GM15510 (cell line): Measurements from ENCODE around the gene RELL2.
A peak's percentile ranks its signal among the peaks of the same experiment; 100 is the strongest.

ENCODE experiments used
- POLR2A ChIP-seq: IDR thresholded peaks from 3 replicates; pipeline ENCODE4 v1.6.1; 2011; ENCODE audit warnings: borderline replicate concordance; ENCODE audit not compliant: insufficient read length; ENCODE audit errors: extremely low read depth

RELL2 gene

GRCh38 chr5:141639357-141640050 lies 2.7 kb downstream of the RELL2 start:
- TF ChIP-seq POLR2A = no peak

DNA sequence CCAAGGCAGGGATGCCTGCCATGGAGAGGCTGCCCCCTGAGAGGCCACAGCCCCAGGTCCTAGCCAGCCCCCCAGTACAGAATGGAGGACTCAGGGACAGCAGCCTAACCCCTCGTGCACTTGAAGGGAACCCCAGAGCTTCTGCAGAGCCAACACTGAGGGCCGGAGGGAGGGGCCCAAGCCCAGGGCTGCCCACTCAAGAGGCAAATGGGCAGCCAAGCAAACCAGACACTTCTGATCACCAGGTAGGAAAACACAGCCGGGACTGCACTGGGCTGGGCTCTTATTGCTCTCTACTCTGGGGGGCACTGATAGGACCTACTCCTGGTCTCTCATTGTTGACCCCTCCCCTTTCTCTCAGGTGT lies 3.2 kb downstream of the RELL2 start:
- no peak for TF ChIP-seq POLR2A

DNA sequence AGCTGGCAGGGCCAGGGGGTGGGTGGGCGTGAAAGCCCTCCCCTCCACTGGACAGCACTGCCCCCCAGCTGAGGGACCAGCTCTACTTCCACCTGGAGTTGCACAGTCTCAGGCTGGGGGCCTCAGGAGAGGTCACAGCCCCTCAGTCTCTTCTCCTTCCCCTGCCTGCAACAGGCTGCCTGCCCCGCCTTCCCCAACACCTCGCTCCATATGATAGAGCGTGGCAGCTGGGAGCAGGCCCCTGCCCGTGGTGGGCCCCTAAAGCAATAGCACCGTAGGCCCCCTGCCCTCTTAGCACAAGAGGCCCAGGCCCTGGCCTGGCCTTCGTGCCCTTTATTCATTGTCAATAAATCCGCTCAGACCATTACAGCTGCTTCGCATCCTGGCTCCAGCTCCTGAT lies 3.9 kb downstream of the RELL2 start:
- TF ChIP-seq POLR2A = no peak

DNA sequence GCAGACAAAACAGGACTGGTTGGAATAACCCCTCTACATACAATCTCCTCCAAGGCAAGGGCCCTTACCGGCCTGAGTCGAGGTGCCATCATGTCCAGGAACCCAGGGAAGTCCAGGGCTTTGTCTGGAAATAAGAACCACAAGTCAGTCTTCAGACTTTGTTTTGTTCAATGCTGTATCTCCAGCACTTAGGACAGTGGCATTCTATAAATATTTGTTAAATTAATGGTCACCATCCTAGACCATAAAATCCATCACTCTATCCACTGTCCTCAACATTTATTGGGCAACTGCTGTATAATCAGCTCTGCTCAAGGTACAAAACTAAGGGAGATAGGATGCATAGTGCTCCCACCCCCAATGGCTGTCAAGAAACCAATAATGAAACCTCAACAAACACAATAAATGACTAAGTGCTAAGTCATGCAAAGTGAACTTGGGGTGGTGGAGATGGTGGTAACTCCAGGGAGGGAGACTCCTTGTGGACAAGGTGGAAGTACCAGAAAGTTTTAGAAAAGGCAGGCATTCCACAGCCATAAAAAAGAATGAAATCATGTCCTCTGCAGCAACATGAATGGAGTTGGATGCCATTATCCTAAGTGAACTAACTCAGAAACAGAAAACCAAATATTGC lies 5.0 kb downstream of the RELL2 start:
- no peak for TF ChIP-seq POLR2A

DNA sequence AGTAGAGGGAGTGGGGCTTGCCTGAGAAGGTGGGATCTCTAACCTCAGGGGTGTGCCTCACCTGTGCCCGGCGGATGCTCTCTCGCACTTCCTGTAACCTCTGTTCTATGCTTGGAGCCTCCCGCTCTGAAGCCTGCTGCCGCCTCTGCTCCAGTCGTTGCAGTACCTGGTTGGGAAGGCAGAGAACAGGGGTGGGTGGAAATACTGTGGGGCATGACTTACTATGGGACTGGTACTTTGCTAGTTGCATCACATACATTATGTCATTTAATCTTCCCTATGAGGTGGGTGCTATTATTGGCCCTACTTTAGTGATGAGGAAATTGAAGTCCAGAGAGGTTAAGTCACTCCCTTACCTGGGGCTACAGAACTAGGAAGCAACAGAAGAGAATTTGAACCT lies 9.2 kb downstream of the RELL2 start:
- no peak for TF ChIP-seq POLR2A

- TF ChIP-seq POLR2A = no peak
Observed at GRCh38 chr5:141647242-141647641, 10.4 kb downstream of the RELL2 start.

- TF ChIP-seq POLR2A = no peak
Observed at GRCh38 chr5:141647851-141648250, 11.1 kb downstream of the RELL2 start.

DNA sequence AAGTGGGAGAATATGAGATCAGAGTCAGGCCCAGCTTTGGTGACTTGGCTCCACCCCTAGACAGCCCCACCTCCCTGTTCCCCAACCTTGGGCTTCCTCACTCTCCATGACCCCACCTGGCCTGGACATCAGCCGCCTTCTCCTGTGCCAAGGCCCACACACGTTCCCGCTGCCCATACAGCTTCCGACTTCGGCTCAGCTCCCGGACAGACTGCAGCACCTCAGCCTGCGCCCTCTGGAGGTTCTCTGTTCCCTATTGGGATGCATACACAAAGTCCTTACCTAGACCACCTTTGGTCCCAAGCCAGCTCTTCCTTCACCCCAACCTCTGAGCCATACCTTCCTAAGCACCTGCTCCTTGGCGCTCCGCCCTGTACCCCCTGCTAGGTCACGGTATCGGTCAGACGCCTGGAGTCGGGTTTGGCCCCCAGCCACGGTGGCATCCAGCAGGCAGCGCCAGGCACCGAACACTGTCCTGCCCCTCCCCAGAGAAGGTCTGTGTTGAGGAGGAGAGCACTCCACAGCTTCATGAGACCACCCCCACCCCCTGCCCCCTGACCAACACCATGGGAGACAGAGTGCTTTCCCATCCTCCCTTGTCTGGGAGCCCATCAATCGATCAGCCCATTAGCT lies 12.4 kb downstream of the RELL2 start:
- TF ChIP-seq POLR2A = no peak

- TF ChIP-seq POLR2A = no peak
Observed at GRCh38 chr5:141649972-141650371, 13.2 kb downstream of the RELL2 start.

DNA sequence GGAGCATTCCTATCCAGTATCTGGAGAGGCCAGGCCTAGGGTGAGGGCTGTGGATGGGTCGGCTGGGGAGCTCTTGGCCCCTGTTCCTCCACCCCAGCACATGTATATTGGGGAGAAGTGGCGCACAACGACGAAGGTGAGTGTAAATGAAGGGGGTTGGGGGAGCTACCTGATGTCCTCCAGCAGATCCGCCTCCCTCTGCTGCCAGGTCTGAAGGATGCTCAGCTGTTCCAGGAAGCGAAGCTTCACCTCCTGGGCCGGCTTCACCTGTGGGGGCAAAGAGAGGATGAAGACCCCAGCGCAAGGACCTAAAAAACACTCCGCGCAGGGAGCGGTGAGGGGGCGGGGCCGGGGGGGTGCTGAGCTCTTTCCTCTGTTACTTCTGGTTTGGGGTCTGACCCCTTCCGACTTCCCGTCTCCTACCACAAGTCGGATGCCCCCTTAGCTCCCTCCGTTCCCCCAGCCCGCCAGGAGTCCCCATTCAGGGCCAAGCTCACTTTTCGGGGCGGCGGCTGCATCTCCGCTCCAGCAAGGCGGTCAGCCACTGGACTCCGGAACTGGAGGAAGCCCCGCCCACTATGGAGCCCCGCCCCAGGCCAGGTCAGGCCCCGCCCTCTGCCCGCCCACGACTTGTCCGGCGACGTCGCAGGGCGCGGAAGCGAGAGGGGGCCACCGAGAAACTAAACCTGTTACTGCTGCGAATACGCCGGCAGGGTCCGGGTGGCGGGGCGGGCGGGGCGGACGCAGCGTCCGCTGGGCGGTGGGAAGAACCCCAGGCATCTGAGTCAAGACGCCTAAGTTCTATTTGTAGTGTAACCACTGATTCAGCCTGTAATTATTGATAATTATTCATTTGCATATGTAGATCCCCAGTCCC lies 14.3 kb downstream of the RELL2 start, which contains the start of gene FCHSD1:
TSS of gene FCHSD1 (minus strand) at position 568 of the 877 bp plus-strand sequence. CDS start at position 518, 50 bp downstream.
- TF ChIP-seq POLR2A = peak; percentile 61

DNA sequence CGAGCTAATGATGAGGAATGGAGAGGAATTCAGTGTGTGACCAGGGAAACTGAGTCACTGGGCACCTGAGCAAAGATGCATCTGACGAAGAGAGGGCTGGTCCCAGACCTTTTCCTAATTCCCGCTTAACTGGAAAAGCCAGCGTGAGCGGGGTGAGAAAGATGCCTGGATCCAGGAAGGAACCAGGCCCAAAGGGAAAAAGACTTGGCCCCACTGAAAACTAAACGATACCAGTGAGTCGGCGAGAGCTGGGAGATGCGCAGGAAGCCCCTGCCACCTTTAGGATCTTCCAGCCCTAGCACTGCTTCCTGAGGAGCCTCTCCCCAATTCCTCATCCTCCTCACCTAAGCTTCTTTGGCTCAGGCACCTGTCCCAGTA lies 14.9 kb downstream of the RELL2 start:
- TF ChIP-seq POLR2A = no peak

- no peak for TF ChIP-seq POLR2A
Observed at GRCh38 chr5:141654298-141654697, 17.5 kb downstream of the RELL2 start.

DNA sequence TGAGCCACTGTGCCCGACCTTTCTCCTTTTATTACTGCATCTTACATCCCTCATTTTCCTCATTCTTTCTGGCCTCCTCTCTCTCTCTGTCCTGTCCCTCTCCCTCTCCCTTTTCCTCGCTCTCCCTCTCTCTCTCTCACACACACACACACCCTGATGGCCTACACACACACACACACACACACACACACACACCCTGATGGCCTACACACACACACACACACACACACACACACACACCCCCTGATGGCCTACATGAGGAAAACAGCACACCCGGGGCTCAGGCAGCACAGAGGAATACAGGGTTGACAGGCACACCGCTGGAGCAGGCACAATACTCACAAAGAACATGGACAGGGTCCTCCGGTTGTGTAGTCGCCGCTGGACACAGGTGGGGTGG lies 18.2 kb downstream of the RELL2 start:
- TF ChIP-seq POLR2A = no peak

DNA sequence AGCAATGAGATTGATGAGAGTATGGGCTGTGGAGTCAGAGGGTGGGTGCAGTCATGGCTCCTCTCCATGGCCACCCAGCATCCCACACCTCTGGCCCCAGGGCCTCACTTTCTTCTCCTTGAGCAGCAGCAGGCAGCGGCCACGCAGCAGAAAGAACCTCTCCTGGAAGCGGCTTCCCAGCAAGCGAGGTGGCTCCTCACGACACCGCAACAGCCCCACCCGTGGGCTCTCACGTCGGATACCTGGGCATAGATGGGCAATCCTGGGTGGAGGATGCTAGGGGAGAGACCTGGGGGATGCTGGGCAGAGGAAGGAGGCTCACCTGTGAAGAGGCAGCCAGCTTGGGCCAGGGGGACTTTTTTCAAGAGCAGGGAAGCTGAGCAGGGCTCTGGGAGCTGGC lies 19.6 kb downstream of the RELL2 start:
- no peak for TF ChIP-seq POLR2A

GRCh38 chr5:141657404-141657803 lies 20.6 kb downstream of the RELL2 start:
- TF ChIP-seq POLR2A = no peak
